HG03095 (cell line): ENCODE data around the gene GPR37L1.
"Not testable (repeated sequence)": the region's sequence is repeated elsewhere in the genome, so short reads cannot be mapped to it uniquely, and the experiment has no call there.

Source experiments
- ATAC-seq: cut with Tn5 transposase; IDR thresholded peaks from one replicate; pipeline ENCODE4 v1.9.1; 2021; ENCODE audit warnings: moderate library complexity; ENCODE audit not compliant: unreplicated experiment

Gene GPR37L1

GRCh38 chr1:202167054-202167453 lies 44.3 kb downstream of the GPR37L1 start:
- ATAC-seq: not testable (repeated sequence)

GRCh38 chr1:202167708-202168415 lies 45.1 kb downstream of the GPR37L1 start:
- ATAC-seq: no peak

DNA sequence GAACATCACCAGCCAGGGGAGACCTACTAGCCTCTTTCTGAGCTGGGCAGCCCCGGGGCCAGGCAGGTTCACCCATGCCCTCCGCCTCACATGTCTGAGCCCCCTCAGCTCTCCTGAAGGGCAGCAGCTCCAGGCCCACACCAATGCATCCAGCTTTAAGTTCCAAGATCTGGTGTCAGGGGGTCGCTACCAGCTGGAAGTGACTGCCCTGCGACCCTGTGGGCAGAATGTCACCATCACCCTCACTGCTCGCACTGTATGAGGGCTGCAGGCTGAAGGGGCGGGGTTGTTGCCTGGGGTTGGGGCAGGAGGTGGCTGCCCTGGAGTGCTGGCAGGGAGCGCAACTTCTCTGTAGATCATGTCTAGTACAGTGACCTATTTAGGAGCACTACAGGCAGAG lies 46.1 kb downstream of the GPR37L1 start:
- no peak for ATAC-seq

- ATAC-seq: no peak
Observed at GRCh38 chr1:202170726-202171125, 48.0 kb downstream of the GPR37L1 start.

- ATAC-seq: no peak
Observed at GRCh38 chr1:202171292-202172014, 48.7 kb downstream of the GPR37L1 start.

- ATAC-seq: no peak
Observed at GRCh38 chr1:202172015-202172355, 49.3 kb downstream of the GPR37L1 start.

GRCh38 chr1:202173993-202174392 lies 51.3 kb downstream of the GPR37L1 start:
- ATAC-seq: no peak

DNA sequence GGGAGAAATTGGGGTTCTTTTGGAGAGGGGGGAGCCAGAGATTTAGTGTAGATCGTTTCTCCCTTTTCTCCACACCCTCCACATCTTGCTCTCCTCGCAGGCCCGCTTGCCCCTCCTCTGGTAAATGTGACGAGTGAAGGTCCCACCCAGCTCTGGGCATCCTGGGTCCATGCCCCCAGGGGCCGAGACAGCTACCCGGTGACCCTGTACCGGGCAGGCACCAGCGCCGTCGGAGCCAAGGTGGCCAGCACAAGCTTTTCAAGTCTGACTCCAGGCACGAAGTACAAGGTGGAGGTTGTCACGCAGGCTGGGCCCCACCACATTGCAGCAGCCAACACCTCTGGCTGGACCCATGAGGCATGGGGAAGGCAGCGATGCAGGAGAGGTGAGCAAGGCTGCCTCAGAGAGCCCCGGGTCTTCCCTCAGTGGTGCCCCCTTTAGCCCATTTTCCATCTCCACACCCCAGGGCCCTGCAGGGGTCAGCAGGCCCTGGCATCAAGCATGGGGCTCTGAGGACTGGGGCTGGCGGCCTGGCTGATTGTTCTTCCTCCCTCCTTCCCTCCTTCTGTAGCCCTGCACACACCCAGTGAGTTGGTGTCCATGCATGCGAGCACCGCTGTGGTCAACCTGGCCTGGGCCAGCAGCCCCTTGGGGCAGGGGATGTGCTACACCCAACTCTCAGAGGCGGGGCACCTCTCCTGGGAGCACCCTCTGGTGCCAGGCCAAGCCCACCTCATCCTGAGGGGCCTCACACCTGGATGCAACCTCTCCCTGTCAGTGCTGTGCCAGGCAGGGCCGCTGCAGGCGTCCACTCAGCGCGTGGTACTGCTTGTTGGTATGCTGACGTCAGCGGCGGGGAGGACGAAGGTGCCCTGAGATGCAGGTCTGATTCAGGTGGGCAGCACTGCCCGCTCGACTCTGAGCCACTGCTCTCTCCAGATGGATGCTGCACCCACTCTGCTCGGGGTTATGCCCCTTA lies 54.5 kb downstream of the GPR37L1 start:
- ATAC-seq: no peak

- no peak for ATAC-seq
Observed at GRCh38 chr1:202179828-202180750, 57.4 kb downstream of the GPR37L1 start.

GRCh38 chr1:202180751-202181139 lies 58.0 kb downstream of the GPR37L1 start:
- not testable (repeated sequence) for ATAC-seq

DNA sequence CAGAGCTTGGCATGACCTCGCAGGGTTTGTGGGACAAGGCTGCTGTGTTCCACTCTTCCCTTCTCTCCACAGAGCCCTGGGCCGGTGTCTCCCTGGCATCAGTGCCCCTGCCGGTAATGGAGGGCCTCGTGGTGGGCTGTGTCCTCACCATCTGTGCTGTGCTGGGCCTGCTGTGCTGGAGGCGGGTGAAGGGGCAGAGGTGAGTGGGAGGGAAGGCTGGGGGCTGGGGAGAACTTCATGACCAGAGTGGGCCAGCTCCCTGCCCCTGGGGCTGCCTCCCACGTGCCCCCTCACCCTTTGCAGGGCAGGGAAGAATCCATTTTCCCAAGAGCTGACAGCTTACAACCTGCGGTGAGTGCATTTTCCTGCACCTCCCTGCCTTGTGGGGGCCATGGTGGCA lies 58.9 kb downstream of the GPR37L1 start:
- ATAC-seq: no peak

DNA sequence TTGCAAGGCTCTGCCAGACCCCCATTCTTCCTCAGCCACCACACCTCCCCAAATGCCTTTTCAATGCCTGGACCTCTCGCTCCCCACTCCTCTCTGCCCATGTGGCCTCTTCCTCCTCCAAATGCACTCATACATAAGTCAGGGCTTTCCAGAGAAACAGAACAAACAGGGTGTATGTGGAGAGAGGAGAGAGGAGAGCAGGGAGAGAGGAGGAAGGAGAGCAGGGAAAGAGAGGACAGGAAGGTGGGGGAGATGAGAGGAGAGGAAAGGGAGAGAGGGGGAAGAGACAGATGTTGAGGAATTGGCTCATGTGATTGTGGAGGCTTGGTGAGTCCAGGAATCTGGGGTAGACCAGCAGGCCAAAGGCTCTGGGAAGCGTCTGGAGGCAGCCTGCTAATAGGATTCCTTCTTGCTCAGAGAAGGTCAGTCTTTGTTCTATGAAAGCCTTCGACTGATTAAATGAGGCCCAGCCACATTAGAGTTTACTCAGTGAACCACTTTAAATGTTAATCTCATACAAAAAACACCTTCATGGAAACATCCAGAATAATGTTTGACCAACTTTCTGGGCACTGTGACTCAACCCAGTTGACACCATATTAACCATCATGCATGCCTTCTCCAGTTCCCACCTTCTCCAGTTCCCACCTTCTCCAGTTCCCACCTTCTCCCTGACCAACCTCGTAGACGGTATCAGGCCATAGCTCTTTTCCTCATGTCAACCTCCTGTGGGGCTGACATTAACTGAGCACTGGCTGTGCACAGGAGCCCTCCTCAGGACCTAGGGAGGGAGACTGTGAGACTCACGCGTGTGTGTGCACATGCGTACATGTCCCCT lies 59.5 kb downstream of the GPR37L1 start:
- no peak for ATAC-seq
